HCEC 1CT (cell line): ENCODE measurements around the gene KCTD16.

ENCODE experiments used
- DNase-seq: peaks from one replicate; pipeline ENCODE4 v3.0.0-alpha.2; 2017

Gene KCTD16

GRCh38 chr5:144210655-144211054 is 40.0 kb downstream of the KCTD16 start:
- DNase-seq, result no peak

- DNase-seq, result no peak
Measured at GRCh38 chr5:144219869-144220268, 49.2 kb downstream of the KCTD16 start.

GRCh38 chr5:144227363-144227999 is 56.8 kb downstream of the KCTD16 start:
- no peak for DNase-seq

- no peak for DNase-seq
Measured at GRCh38 chr5:144230806-144231205, 60.1 kb downstream of the KCTD16 start.

GRCh38 chr5:144232285-144232684 is 61.6 kb downstream of the KCTD16 start:
- DNase-seq, result no peak

- DNase-seq, result no peak
Measured at GRCh38 chr5:144236499-144236898, 65.8 kb downstream of the KCTD16 start.

- DNase-seq, result no peak
Measured at GRCh38 chr5:144237851-144238250, 67.2 kb downstream of the KCTD16 start.

GRCh38 chr5:144247131-144247530 is 76.5 kb downstream of the KCTD16 start:
- peak; percentile 7 for DNase-seq

- no peak for DNase-seq
Measured at GRCh38 chr5:144248015-144248414, 77.3 kb downstream of the KCTD16 start.

- DNase-seq, result no peak
Measured at GRCh38 chr5:144249755-144250464, 79.2 kb downstream of the KCTD16 start.

- DNase-seq, result no peak
Measured at GRCh38 chr5:144254552-144254951, 83.9 kb downstream of the KCTD16 start.

GRCh38 chr5:144260121-144260520 is 89.4 kb downstream of the KCTD16 start:
- DNase-seq, result no peak

GRCh38 chr5:144265643-144266247 is 95.1 kb downstream of the KCTD16 start:
- no peak for DNase-seq

GRCh38 chr5:144267961-144268513 is 97.4 kb downstream of the KCTD16 start:
- DNase-seq, result no peak

GRCh38 chr5:144273232-144274027 is 102.8 kb downstream of the KCTD16 start:
- peak; percentile 9 for DNase-seq

- no peak for DNase-seq
Measured at GRCh38 chr5:144275329-144275728, 104.7 kb downstream of the KCTD16 start.

- no peak for DNase-seq
Measured at GRCh38 chr5:144276034-144276822, 105.6 kb downstream of the KCTD16 start.

GRCh38 chr5:144281784-144282183 is 111.1 kb downstream of the KCTD16 start:
- DNase-seq, result no peak

GRCh38 chr5:144284036-144284435 is 113.4 kb downstream of the KCTD16 start:
- DNase-seq, result no peak

- DNase-seq, result no peak
Measured at GRCh38 chr5:144284931-144285502, 114.3 kb downstream of the KCTD16 start.

GRCh38 chr5:144289277-144289676 is 118.6 kb downstream of the KCTD16 start:
- no peak for DNase-seq

- DNase-seq, result no peak
Measured at GRCh38 chr5:144292029-144292428, 121.4 kb downstream of the KCTD16 start.
